Measurements from ENCODE around the gene KLF7.

DNA sequence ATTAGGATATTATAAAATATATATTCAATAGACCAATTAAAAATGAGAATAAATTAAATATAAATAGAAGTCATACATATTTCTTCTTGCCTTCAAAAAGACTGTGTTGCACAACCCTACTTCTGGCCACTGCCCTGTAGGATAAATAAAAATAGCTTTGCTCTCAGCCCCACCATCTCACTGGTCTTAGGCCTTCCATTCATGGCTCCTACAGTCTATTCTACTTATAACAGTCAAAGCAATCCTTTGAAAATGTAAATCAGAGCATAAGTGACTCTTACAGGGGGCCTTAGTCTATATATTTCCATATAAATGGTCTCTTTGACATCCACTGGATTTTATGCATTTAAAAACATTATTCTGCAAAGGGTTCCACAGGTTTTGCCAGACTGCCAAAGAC is 72.9 kb downstream of the KLF7 start:
- TF ChIP-seq, protein P1, sequence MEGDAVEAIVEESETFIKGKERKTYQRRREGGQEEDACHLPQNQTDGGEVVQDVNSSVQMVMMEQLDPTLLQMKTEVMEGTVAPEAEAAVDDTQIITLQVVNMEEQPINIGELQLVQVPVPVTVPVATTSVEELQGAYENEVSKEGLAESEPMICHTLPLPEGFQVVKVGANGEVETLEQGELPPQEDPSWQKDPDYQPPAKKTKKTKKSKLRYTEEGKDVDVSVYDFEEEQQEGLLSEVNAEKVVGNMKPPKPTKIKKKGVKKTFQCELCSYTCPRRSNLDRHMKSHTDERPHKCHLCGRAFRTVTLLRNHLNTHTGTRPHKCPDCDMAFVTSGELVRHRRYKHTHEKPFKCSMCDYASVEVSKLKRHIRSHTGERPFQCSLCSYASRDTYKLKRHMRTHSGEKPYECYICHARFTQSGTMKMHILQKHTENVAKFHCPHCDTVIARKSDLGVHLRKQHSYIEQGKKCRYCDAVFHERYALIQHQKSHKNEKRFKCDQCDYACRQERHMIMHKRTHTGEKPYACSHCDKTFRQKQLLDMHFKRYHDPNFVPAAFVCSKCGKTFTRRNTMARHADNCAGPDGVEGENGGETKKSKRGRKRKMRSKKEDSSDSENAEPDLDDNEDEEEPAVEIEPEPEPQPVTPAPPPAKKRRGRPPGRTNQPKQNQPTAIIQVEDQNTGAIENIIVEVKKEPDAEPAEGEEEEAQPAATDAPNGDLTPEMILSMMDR (conservative IDR thresholded peaks at IDR 0.05 in 1 of 2, IDR thresholded peaks at IDR 0.05 in 1 of 2; ENCODE audit: extremely low read depth in 1 of 2, insufficient read depth in 1 of 2, low read depth in 1 of 2, low read length in 2 of 2), result no peak
- TF ChIP-seq EZH2 (IDR thresholded peaks at IDR 0.05; ENCODE audit: borderline replicate concordance, low read length), result no peak
